ENCODE results near the gene HAUS7. TPM values are rescaled to one million over a fixed set of nuclear protein-coding genes. Genes with fewer than 3 reads are reported as not detected.
A peak's percentile ranks its signal among the peaks of the same experiment; 100 is the strongest.

The HAUS7 gene
- 35.7 and 58.0 TPM in 2 replicates for total RNA-seq (2014; rRNA removed; shearing (Covaris generic))

GRCh38 chrX:153470411-153471363, at the start of gene HAUS7:
Gene HAUS7, minus strand, starts transcription at chrX:153470576. Its CDS starts 19 bp downstream, at chrX:153470557.
- DNase-seq (ENCODE audit: low read depth), result peak; percentile 91

DNA sequence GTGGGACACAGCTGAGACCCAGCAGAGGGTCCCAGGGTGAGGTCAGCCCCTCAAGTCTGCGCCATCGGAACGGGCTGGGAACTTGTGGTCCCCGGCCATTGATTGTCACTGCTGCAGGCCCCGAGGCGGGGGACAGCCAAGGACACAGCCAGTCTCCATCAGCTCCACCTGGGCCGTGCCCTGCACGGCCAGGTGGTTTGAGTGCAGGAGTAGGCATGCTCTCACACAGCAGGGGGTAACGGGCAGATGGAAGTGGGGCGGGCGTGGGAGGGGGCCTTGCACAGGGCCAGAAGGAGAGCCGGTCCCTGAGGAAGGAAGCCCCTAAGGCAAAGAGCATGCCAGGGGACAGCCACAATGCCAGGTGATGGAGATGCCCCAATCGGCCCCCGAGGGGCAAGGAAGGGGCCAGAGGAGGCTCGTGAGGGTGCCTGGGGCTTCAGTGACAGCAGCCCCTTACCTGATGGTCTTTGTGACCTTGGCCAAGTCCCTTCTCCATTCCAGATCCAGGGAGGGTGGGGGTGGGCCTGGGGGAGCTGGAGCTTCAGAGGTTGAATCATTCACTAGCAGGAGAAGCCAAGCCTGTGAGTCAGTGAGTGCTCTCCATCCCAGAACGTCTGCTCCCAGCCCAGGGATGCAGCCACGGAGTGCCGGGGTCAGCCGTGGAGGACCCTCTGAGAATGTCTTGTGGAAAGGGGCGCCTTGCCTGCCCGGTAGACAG, 49.4 kb upstream of the HAUS7 start:
- peak; percentile 43 for DNase-seq (ENCODE audit: low read depth)

DNA sequence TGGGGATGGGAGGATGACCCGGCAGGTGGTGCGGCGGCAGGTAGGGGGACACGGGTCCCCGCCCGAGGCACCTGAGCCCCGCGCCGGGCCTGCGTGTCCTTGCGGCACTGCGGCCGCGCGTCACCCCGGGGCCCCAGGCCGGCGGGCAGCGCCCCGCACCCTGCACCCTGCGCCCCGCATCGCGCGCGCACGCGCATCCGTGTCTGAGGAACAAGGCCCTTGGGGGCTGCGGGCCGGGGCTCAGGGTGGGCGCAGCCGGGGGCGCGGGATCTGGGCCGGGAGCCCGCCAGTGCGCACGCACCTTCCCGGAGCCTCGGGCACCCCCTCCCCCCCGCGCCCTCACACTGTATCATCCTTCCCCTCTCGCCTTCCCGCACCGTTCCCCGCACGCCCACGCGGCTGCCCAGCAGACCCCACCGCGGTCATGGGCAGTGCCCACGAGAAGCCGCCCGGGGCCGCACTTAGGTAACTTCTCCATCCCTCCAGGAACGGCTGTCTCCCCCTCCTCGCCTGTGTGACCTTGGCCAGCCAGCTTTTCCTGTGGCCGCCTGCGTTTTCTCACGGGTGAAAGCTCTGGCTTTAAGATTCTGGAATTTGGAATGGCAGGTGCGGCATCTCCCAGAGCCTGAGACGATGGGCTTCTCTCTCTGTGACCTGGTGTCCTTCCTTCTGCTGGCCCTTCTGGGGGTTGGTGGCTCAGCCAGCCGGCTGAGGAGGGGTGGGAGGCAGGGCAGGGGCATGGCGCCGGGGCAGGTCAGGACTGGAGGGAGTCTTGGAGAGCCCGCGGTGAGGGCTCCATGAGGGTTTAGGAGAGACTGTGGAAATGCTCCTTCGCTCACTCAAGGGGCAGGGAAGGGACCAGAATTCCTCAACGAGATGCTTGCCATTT, 47.8 kb upstream of the HAUS7 start:
- no peak for DNase-seq (ENCODE audit: low read depth)

- DNase-seq (ENCODE audit: low read depth), result no peak
Measured at GRCh38 chrX:153517423-153517822, 47.0 kb upstream of the HAUS7 start, which contains the start of gene ATP2B3. Gene ATP2B3, plus strand, starts transcription at chrX:153517642. Its CDS starts 18,606 bp downstream, at chrX:153536248.

GRCh38 chrX:153516073-153516472, 45.7 kb upstream of the HAUS7 start:
- no peak for DNase-seq (ENCODE audit: low read depth)

GRCh38 chrX:153515435-153515834, 45.1 kb upstream of the HAUS7 start:
- no peak for DNase-seq (ENCODE audit: low read depth)

DNA sequence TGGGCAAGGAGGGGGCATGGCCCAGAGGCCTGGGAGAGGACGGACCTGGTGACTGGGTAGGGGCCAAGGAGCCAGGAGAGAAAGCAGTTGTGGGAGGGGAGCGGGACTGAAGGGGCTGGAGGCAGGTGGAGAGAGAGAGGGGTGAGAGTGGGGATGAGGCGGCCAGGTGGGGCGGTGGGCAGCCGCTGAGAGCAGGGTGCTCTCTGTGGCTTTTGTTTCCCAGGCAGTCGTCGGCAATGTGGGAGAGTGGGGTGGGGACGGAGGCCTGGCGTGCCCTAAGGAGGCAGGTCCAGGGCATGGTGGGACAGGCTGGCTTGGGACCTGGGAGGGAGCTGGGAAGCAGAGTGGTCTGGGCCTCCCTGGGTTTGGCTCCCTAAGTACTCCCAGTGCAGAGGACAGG, 43.9 kb upstream of the HAUS7 start:
- no peak for DNase-seq (ENCODE audit: low read depth)

GRCh38 chrX:153513265-153513664, 42.9 kb upstream of the HAUS7 start:
- DNase-seq (ENCODE audit: low read depth), result no peak

- no peak for DNase-seq (ENCODE audit: low read depth)
Measured at GRCh38 chrX:153512501-153512893, 42.1 kb upstream of the HAUS7 start.

- no peak for DNase-seq (ENCODE audit: low read depth)
Measured at GRCh38 chrX:153511784-153512500, 41.6 kb upstream of the HAUS7 start.

DNA sequence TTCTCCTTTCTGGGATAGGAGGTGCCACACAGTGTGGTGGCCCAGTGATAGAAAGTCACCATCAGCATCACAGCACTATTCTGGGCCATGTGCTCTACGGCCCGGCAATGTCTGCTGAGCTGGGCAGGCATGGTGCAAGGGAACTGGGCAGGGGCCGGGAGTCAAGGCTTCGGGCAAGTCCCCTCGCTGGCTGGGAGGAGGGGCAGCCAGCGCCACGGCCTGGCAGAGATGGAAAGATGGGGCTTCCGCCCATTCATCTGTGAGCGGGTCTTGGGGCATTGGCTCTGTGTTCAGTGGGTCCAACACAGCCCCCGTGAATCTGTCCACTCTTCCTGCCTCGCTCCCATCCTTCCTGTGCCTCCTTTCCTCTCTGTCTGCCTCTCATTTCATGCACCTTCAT, 40.0 kb upstream of the HAUS7 start:
- DNase-seq (ENCODE audit: low read depth), result no peak

DNA sequence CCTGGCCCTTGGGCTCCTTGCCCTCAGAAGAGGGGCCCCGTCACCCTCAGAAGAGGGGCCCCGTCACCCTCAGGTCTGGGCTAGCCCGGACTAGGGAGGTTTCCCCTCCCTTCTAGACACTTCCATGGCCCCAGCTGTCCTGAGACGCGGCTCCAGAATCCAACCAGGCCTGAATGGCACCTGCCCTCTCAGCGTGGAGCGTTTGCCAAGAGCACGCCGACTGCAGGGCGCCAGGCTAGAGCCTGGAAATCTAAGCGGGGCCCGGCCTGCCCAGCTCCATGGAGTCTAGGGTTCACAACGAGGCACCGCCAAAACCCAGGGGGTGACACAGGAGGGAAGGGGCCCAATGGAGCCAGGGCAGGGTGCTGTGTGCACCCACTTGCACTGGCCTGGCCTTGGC, 39.2 kb upstream of the HAUS7 start:
- no peak for DNase-seq (ENCODE audit: low read depth)

GRCh38 chrX:153507484-153508178, 37.3 kb upstream of the HAUS7 start:
- peak; percentile 78 for DNase-seq (ENCODE audit: low read depth)

DNA sequence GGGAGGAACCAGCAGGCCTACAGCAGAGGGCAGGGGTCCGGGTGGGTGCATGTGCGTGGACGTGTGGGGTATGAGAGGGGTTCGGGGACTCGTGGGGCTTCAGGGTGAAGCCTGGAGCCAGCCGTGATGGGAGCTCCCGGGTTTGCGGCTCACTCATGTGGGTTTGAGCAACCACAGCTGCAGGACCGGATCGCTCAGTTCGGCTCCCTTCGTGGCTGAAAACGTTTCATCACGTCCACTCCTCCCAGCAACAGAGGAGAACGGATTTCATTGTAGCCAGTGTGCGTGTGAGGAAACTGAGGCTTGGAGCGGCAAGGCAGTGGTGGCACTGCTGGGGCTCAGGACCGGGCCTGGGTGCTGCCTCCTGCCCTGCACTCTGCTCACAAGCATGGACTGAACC, 35.0 kb upstream of the HAUS7 start:
- DNase-seq (ENCODE audit: low read depth), result no peak

DNA sequence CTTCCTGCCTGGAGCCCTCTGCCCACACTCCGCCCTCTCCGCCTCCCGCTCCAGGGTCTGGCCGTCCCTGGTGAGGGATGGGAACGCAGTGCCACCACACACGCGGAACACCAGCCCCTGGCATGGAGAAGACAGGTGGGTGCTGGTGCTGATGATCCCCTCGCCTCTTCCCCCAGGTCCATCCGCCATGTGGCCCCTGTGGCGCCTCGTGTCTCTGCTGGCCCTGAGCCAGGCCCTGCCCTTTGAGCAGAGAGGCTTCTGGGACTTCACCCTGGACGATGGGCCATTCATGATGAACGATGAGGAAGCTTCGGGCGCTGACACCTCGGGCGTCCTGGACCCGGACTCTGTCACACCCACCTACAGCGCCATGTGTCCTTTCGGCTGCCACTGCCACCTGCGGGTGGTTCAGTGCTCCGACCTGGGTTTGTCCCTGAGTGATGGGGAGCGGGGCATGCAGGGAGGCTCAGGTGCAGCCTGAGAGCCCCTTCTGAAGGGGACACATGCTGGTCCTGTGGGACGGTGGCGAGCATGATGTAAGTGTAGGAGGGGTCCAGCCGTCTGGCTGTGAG, 34.2 kb upstream of the HAUS7 start:
- DNase-seq (ENCODE audit: low read depth), result no peak

GRCh38 chrX:153502796-153503195, 32.4 kb upstream of the HAUS7 start:
- DNase-seq (ENCODE audit: low read depth), result no peak

GRCh38 chrX:153502131-153502530, 31.8 kb upstream of the HAUS7 start:
- peak; percentile 65 for DNase-seq (ENCODE audit: low read depth)

DNA sequence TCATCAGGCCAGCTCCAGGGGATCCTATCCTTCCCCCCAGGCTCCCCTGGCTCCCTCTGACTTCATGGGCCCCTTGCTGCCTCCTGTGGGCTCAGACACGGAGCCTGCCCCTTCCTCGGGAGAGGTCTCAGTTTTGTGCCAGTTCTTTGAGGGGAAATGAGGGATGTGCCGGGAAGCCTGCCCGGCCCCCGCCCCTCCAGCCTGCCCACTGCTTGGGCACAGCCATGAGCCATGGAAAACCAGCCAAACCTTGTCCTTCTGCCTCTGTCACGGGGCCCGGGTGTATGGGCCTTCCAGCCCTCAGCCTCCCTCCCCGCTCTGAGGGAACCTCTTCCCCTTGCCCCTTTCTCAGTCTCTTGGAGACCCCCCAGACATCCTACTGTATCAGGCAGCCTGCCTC, 31.2 kb upstream of the HAUS7 start:
- DNase-seq (ENCODE audit: low read depth), result no peak

- DNase-seq (ENCODE audit: low read depth), result no peak
Measured at GRCh38 chrX:153500676-153501280, 30.4 kb upstream of the HAUS7 start.

- no peak for DNase-seq (ENCODE audit: low read depth)
Measured at GRCh38 chrX:153499876-153500275, 29.5 kb upstream of the HAUS7 start.

Measured in Daoy (cell line).